GM18951 (cell line): ENCODE measurements around the gene DNAJC22.

ENCODE experiments used
- POLR2A ChIP-seq: IDR thresholded peaks from 4 replicates; pipeline ENCODE4 v1.6.1; 2011; ENCODE audit warnings: mild to moderate bottlenecking; ENCODE audit not compliant: insufficient read length, insufficient read depth; ENCODE audit errors: extremely low read depth
- in situ Hi-C: fragments of 300-500 bp; cut with MboI; formaldehyde crosslinking; loops from one replicate; pipeline ENCODE4 v1.12.0; 2022; ENCODE audit warnings: low sequenced_read_pairs, mixed read lengths, inconsistent platforms; ENCODE audit not compliant: unreplicated experiment

The DNAJC22 gene

DNA sequence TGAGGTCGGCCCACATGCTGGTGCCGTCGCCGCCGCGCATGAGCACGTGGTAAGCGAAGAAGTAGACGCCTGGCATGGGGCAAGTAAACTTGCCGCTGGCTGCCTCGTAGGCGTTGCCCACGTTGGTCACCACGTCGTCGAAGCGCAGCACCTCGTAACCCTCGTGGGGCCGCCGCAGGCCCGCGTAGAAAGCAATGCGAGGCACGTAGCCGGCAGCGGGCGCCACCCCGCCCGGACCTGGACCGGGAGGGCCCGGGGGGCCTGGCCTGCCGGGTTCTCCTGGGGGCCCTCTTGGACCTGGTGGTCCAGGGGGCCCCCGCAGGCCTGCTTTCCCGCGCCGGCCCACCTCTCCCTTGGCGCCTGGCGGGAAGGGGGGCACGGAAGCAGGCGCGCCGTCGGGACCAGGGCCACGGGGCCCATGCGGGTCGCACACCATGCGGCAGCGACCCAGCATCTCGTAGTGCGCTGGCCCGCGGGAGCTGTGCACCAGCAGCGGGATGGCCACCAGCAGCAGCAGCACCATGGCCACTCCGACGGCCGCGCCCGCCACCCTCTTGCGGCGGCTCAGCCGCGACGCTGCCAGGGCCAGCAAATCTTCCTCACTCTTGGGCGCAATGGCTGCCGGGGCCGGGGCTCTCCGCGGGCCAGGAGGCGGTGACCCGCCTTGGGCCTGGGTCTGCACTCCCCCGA lies 10.6 kb upstream of the DNAJC22 start:
- no peak for TF ChIP-seq POLR2A
- in situ Hi-C loops, result no loop called here

GRCh38 chr12:49336645-49337584 lies 9.8 kb upstream of the DNAJC22 start, which contains the start of gene C1QL4:
TSS of gene C1QL4 (minus strand) at chr12:49337188. CDS start at chr12:49336477, 711 bp downstream.
- no peak for TF ChIP-seq POLR2A
- in situ Hi-C loops, result no loop called here

DNA sequence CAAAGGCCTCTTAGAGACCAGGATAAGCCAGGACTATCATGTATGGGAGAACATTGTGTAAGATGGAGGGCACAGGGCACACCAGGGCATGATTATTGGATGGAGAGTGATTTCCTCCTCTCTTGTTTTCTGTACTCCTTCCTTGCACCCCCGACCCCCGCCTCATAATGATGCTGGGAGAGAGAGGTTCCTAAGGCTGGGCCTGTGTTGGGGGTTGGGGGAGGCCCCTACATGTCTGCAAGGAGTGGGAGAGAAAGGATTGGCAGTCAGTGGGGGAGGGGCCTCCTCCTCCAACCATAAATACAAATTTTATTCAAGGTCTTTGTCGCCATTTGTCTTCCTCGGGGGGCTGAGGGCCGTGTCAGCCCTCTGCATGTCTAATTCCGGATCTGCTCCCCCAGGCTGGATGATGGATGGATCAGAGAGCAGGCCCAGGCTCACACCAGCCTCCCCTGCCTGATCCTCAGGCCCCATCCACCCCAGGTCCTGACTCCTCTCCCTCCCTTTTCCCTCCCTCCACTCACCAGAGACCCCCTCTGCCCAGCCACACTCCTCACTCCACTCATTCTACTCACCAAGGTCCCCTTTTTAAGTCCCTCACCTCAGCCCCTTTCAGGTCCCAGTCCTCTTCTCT lies 7.7 kb upstream of the DNAJC22 start:
- no peak for TF ChIP-seq POLR2A
- in situ Hi-C loops, result no loop called here

DNA sequence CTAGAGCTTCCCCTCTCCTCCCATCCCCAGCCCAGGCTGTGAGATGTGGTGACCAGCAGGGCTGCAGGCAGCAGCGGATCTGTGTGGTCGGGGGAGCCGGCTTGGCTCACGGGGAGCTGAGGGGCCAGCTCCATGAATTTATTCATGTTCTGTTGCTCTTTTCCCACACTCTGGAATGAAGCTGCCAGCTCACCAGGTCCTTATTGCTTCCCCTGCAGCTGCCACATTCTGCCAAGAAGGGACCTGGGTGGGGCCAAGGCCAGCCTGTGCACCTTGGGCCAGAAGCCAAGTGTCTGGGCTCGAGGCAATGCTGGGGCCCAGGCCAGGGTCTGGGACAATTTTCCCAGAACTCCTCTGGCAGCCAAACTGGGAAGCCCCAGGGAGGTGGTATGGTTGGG lies 7.2 kb upstream of the DNAJC22 start:
- in situ Hi-C loops, result no loop called here
- TF ChIP-seq POLR2A, result no peak

GRCh38 chr12:49340095-49340870 lies 6.4 kb upstream of the DNAJC22 start:
- TF ChIP-seq POLR2A, result no peak
- in situ Hi-C loops, result loop anchor here (5.0 kb wide), 1 partner anchor 53 kb away; no protein-coding TSS in a partner anchor

DNA sequence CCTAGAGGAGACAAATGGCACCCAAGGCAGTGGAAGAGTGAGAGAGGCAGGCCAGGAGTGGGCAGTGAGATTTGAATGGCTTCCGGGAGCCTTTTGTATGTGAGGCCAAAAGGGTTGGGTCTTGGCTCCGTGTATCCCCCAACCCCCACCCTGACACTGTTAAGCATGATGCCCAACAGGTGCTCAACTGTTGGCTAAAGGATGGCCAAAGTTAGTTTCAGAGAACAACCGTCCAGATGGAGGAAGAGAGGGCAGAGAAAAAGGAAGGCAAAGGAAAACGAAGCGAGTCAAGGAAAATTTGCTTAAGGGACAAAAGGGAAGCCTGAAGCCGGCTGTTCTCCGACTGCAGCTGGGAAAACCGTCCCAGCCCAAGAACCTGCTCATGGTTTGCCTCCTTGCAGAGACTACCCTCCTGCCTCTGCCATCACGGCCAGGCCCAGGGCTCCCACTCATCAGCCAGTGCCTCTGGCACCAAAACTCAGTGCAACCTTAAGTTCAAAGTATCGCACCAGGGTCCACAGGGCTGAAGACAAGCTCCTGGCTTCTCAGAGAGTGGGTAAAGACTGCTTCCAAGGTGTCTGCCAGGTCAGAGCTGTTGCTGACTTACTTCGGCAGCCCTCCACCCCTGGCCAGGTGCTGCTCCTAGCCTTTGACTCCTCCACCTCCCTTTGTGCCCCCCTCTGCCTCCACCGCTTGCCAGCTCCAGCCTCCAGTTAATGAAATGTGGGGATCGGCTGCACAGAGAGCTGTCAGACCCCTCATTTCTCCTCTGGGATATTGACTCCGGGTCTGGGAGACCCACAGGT lies 5.5 kb upstream of the DNAJC22 start:
- in situ Hi-C loops, result loop anchor here (5.0 kb wide), 1 partner anchor 54 kb away; no protein-coding TSS in a partner anchor
- no peak for TF ChIP-seq POLR2A

GRCh38 chr12:49341777-49342065 lies 5.0 kb upstream of the DNAJC22 start:
- TF ChIP-seq POLR2A, result no peak
- in situ Hi-C loops, result loop anchor here (5.0 kb wide), 1 partner anchor 54 kb away; no protein-coding TSS in a partner anchor

- no peak for TF ChIP-seq POLR2A
- in situ Hi-C loops, result loop anchor here (5.0 kb wide), 1 partner anchor 55 kb away; no protein-coding TSS in a partner anchor
Measured at GRCh38 chr12:49342066-49342913, 4.4 kb upstream of the DNAJC22 start.

GRCh38 chr12:49342914-49343731 lies 3.6 kb upstream of the DNAJC22 start:
- TF ChIP-seq POLR2A, result no peak
- in situ Hi-C loops, result loop anchor here (5.0 kb wide), 1 partner anchor 56 kb away; no protein-coding TSS in a partner anchor

DNA sequence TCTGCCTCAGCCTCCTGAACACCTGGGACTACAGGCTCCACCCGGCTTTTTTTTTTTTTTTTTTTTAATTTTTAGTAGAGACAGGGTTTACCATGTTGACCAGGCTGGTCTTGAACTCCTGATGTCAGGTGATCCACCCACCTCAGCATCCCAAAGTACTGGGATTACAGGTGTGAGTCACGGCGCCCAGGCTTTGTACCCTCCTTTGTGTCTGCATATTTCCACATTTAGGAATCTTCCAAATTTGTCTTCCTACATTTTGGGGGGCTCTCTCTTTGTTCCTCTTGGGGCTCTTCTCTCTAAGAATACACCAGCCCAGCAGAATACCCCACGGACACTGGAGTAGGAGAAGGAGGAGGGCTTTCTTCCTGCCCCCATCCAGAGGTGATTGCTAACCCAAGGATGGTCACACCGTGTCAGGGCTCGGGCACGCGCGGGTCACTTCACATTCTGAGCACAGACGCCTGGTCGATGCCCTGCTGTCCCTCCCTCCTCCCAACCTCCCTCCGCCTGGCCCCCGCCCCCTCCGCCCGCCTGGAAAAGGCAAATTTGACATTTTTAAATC lies 2.1 kb upstream of the DNAJC22 start:
- no peak for TF ChIP-seq POLR2A
- in situ Hi-C loops, result loop anchor here (5.0 kb wide), 1 partner anchor 57 kb away; no protein-coding TSS in a partner anchor
